Measurements from ENCODE around the gene POFUT1.
"Not testable (repeated sequence)": the region's sequence is repeated elsewhere in the genome, so short reads cannot be mapped to it uniquely, and the experiment has no call there.

POFUT1 gene

DNA sequence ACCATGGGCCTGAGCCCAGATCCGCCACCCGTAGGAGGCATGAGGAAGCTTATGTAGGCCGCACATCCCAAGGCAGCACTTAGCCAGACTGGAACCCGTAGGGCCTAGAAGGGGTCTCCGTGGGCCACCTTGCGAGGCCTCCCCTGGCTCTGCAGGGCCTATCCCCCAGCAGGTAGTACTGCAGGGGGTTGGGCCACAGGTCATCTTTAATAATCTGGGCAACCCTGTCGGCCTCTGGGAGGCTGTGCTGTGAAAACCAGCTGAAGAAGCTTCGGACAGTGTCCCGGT, 18.6 kb upstream of the POFUT1 start:
- no peak for DNase-seq (ENCODE audit: low spot score)

DNA sequence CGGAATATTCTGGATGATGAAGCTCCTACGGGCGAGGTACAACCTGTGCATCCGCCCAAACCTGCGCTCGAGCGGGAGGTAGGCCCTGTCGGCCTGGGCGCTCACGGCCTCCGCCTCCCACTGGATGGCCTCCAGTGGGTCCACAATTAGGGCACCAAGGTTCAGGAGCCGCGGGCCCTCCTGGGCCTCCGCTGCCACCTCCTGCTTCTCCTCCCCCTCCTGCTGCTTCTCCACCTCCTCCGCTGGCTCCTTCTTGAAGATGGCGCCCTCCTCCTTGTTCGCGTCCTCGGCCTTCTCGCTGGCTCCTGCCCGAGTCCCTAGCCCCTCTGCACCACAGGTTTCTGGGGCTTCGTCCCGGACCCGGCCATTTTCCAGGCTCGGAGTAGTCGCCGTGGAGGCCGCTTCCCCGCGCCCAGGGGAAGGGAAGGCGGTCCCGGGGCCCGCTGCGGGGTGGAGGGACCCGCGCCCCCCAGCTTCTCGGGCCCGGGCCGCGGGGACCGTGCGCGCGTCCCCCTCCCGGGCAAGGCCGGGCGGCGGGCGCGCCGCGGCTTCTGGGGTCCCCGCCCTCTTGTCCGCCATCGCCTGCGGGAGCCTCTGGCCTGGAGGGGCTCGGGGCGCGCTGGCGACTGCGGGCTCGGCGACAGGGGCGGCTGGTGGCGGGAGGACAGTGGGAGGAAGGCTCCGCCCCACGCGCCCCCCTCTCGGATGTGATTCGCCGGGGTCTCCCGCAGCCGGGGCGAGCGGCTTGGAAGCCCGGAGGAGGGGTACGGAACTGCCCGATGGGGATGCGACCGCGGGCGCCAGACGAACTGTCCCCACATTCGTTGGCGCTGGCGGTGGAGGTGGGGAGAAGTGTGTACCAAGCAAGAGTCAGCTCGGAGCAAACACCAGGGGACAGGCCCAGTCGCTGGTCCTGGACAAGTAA, 17.7 kb upstream of the POFUT1 start:
- DNase-seq (ENCODE audit: low spot score), result no peak

- DNase-seq (ENCODE audit: low spot score), result no peak
Observed at GRCh38 chr20:32190616-32191415, 16.9 kb upstream of the POFUT1 start.

GRCh38 chr20:32191422-32191821, 16.3 kb upstream of the POFUT1 start:
- DNase-seq (ENCODE audit: low spot score), result no peak

DNA sequence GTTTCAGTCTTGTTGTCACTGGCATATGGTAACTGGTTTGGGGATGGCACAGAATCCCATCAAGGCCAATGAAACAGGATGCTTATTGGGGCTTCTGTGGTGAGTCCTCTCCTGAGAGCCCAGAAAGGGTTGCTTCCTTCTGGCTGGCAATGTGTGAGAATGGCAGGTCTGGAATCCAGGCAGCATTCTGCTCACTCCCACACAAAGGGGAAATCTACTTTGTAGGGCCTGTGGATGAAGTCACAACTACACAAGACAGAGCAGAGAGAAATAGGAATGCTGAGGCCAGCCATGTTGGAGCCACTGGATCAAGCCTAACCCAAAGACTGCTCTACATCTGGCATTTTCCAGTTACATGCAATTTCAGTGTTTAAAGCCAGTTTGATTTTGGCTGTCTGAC, 15.8 kb upstream of the POFUT1 start:
- DNase-seq (ENCODE audit: low spot score), result no peak

GRCh38 chr20:32192698-32193097, 15.0 kb upstream of the POFUT1 start:
- no peak for DNase-seq (ENCODE audit: low spot score)

DNA sequence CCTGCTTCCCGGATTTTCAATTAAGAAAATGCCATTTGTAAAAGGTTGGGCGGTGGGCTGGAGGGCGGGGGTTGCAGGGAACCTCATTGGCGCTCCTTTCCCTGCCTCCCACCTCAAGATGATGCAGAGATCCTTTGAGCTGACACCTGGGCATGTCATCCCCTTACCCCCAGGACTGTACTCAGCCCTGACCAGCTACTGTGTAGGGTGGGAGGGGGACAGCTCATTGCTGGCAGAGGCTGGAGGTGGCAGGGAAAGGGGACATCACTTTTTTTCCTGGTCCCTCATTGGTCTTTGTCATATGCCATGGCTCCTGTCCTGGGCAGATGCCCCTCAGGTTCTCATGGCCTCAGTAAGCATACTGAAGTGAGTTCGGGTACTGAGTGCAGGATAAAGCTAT, 14.3 kb upstream of the POFUT1 start:
- not testable (repeated sequence) for DNase-seq (ENCODE audit: low spot score)

DNA sequence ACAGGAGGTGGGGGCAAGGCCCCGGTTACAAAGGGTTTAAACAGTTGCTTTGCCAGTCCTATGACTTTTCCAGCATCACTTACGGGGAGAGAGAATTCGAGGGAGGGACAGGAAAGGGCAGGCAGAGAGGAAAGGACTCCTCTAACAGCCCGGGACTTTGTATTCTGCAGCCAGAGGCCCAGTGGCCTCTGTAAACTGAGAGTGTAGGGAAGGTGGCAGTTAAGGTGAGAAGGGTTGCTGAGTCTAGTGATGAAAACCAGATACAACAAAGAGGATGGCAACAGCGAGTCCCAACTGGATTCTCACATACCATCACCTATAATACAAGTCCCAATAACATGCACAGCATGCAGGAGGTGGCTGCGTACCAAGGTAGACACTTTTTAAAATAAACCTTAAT, 13.7 kb upstream of the POFUT1 start:
- DNase-seq (ENCODE audit: low spot score), result no peak

DNA sequence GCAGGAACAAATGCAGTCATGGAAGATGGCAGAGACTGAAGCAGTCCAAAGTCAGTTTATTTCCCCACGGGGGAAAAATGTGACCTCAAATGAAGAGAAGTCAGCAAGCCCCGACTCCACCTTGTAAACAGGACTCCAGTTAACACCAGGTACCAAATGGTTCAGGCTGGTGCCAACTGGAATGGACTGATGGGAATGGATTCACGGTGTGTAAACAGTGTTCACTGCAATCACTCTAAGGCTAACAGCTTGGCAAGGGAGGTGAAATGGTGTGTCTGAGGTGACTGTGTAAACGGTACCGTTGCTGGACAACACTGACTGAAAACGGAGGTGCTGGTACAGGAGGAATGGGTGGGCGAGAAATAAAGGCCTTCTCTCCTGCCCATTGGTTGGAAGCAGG, 12.1 kb upstream of the POFUT1 start:
- no peak for DNase-seq (ENCODE audit: low spot score)

- not testable (repeated sequence) for DNase-seq (ENCODE audit: low spot score)
Observed at GRCh38 chr20:32196613-32197012, 11.1 kb upstream of the POFUT1 start.

DNA sequence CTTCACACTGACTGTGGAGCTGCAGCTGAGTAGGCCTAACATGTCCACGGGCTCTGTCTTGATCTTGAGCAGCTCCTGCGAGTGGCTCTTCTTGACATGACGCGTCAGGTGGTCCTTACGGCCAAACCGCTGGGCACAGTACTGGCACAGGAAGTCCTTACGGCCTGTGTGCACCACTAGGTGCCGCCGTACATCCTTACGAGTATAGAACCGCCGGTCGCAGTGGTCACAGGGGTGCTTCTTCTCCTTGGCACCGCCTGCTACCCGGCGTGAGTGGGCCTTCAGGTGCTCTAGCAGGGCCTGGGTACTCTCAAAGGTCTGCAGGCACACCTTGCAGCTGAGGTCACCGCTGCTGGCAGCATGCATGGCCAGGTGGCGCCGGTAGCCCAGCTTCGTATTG, 10.5 kb upstream of the POFUT1 start:
- DNase-seq (ENCODE audit: low spot score), result not testable (repeated sequence)

DNA sequence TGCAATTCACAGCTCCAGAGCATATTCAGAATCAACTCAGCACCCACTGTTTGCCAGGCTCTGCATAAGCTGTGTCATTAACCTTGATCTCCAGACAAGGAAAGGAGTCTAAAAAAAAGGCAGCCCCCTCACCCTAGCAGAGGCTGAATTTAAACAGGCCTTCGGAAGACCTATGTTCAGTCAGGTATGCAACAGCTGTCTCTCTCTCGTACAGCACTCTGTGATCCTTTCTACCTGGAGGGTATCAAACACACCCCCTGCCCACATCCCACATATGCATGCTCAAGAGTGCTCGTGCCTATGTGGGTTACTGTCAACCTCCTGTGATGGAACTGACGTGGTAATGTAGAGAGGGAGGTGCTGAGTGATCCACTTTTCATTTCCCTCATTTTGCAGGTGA, 8.7 kb upstream of the POFUT1 start:
- peak; percentile 68 for DNase-seq (ENCODE audit: low spot score)

GRCh38 chr20:32201296-32201976, 6.2 kb upstream of the POFUT1 start:
- DNase-seq (ENCODE audit: low spot score), result no peak

DNA sequence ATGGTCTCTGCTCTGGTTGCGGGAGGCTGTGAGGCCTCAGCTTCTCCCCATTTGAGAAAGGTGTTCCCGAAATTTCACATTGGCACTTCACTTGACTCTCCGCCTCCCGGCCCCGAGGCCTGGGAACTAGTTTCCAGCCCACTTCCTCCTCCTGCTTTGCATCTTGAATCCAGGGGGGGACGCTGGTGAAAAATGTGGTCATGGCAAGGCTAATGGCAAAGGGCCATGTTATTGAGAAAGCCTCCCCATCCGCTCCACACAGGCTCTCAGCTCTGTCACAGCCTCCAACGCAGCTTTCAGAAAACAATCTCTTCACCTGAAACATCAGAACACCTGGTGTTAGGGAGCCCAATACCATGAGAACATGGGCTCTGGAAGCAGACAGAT, 5.7 kb upstream of the POFUT1 start:
- DNase-seq (ENCODE audit: low spot score), result no peak

DNA sequence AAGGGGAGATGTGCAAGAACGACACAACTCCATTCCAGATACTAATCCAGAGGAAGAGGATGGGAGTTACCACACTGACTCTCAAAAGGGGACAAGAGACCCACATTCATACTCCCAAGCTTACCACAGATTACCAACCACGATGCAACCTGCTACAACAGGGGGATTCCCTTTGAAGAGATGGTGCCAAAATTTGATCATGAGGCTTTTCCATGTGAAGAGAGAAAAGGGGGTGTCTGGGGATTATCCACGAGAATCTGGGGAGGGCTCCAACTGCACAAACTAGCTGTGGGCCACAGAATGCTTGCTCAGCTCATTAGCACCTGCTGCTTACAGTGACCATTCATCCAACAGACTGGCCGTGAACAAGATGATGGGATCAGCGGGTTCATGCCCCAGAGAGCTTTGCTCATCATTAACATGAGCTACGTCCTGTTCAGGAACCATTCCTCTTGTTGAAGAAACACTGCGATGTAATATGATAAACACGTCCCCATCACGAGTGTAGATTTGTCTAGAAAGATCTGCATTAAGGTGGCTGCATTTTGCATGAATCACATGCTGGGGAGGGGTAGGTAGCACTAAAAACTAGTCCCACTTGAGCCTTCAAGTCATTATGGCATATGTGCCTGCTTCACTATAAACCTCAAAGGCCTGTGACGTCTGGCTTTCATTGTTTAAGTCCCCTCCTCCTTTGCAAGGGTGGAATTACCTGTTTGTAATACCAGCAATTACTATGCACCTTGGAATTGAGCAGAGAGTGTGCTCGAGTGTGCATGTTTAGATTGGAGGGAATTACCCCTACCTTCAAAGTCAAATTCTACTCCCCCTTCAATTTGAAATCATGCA, 4.1 kb upstream of the POFUT1 start:
- no peak for DNase-seq (ENCODE audit: low spot score)

DNA sequence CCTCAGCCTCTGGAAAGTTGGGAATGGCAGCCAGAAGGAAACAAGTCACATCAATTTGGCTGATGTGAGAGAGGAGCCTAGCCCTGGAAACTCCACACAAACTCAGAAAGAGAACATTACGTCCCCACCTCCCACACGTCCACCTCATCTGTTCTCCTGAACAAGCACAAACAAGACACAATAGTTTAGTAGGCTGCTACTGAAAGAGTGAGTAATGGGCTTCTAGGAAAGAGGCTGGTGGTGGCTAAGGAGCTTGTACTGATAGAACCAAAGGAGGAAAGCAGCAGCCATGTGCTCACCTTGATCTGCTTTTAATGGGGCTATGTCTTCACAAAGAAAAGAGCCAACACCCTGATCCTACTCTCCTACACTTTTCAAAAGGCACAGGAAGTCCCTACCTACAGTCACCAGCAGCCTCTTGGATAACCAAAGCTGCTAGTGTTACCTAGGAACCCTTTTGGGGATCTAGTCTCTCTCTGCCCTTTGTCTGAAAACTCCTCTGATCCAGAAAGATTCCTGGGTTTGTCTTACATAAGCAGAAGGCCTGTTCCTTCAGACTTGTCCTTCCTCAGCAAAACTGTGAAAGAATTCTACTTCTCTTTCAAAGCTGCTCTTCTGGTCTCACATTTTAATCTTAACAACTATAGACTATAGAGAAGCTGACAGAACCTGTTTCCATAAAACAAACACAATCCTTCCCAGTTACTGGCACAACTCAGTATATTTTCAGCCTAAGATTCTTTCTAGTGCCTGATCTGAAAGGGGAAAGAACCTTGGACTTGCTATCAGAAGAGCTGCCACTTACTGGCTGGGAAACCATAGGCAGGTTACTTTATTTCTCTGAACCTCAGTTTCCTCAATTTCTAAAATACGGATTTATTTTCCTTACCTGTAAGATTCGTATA, 3.2 kb upstream of the POFUT1 start:
- no peak for DNase-seq (ENCODE audit: low spot score)

GRCh38 chr20:32205110-32205842, 2.4 kb upstream of the POFUT1 start:
- no peak for DNase-seq (ENCODE audit: low spot score)

GRCh38 chr20:32205843-32206759, 1.6 kb upstream of the POFUT1 start:
- DNase-seq (ENCODE audit: low spot score), result no peak

All from putamen (tissue), 1 donor.